HAP-1 (cell line): Measurements from ENCODE around the gene CDHR4.
"Not testable (repeated sequence)": the region's sequence is repeated elsewhere in the genome, so short reads cannot be mapped to it uniquely, and the experiment has no call there.

Source experiments
- DNase-seq, 2 experiments: peaks; one replicate each; pipeline ENCODE4 v3.0.0-alpha.2; 2016 to 2020; ENCODE audit warnings: low spot score in 2 of 2
- H3K27me3 ChIP-seq: fragments of 250-450 bp; sonication (Bioruptor Pico); 2 replicates; pipeline ENCODE4 v1.5.1; 2020; ENCODE audit warnings: low read depth, mild to moderate bottlenecking, moderate library complexity
- H3K36me3 ChIP-seq: fragments of 250-450 bp; sonication (Bioruptor Pico); replicated peaks from 2 replicates; pipeline ENCODE4 v1.5.1; 2020; ENCODE audit warnings: mild to moderate bottlenecking
- H3K4me1 ChIP-seq: fragments of 250-450 bp; sonication (Bioruptor Pico); 2 replicates; pipeline ENCODE4 v1.5.1; 2020; ENCODE audit warnings: mild to moderate bottlenecking
- H3K4me3 ChIP-seq: fragments of 250-450 bp; sonication (Bioruptor Pico); 2 replicates; pipeline ENCODE4 v1.5.1; 2020; ENCODE audit warnings: mild to moderate bottlenecking, moderate library complexity
- H3K9me3 ChIP-seq: fragments of 250-450 bp; sonication (Bioruptor Pico); 2 replicates; pipeline ENCODE4 v1.5.1; 2020; ENCODE audit warnings: mild to moderate bottlenecking, moderate library complexity
- in situ Hi-C: fragments of 300-500 bp; cut with MboI; formaldehyde crosslinking; loops from 3 replicates; pipeline ENCODE4 v1.14.3; 2020; ENCODE audit warnings: low sequenced_read_pairs, inconsistent platforms, mixed read lengths

The CDHR4 gene, protein sequence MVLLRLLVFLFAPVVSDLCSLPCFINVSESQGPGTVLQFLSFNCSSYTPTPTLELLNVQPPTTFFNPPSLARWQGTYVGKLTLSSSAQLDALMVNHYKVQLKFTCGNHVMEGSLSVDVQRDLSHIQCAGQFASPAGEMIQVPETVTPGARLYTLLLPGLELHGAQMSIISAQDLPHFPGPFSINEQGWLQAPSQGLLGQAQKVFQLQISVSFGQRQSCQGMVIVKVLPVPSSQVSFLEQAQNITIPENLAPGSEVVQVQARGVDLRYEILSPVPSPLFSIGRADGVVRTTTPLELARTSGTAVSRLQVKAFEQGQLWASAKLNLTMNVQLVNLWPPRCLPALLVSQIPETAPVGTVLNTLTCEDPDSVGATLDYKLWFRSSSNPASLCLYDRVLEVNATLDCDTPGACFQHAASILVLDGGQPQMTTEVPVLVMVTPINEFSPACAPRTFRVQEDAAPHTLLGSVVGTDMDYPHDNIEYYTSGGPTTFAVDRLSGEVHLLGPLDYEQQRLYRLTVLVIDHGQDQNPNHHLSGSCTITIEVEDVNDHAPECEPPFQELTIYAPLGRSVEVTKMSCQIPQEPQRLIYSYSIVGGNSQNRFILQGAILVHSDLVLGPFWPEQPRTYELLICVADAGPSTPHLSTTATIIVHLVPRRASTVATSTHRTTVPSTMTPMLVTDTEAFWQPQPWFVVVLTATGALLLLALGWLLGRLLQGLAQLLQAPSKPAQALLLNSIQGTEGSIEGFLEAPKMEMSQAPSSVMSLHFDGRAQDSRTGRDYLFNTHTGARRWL

DNA sequence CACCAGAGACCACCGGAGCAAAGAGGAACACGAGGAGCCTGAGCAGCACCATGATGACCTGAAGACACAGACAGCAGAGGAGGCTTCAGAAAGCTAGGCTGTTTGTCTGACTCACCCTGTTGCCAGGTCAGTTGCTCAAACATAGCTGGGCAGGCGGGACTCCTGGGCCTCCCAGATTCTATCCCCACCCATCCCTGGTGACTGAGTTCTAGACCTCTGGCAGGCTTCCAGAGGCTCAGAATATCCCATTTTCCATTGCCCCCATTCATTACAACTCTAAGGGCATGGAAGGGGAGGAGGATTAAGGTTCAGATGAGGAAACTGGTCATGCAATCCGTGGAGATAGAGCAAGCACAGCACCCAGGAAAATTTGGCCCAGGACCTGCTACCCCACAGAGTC is at the start of gene CDHR4:
Gene CDHR4, minus strand, starts transcription at position 113 of the 400 bp plus-strand sequence. Its CDS starts 61 bp downstream, at position 52.
- Histone ChIP-seq H3K4me3 (no peak within 1 kb of the TSS), H3K4me1 (no peaks in the 10 kb centered on the region), H3K36me3 (no peaks in the 10 kb centered on the region), H3K27me3 (no peaks in the 10 kb centered on the region), H3K9me3 (no peaks in the 10 kb centered on the region)
- DNase-seq: peak in 1 of 2 experiments; percentile 22
- in situ Hi-C loops: no loop called here

DNA sequence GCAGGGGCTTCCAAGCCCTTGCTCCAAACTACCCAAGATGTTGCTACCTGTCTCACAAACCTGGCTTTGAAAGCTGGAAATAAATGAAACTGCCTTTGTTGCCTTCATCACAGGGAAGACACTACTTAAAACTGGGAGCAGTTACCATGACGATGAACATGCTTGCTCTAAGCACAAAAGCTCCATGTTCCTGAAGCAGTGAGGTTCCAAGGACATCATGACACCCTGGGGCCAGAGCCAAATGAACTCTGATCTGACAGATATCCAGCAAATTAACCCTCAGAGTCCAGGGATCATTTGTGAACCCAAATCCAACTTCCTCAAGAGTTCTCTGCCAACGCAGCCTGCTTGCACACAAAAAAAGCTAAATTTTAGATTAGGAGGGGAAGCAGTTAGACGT is 46.0 kb upstream of the CDHR4 start:
- Histone ChIP-seq H3K9me3 (no peaks in the 10 kb centered on the region), H3K36me3 (peaks cover 45% of the 10 kb centered on the region), H3K4me1 (no peaks in the 10 kb centered on the region), H3K27me3 (no peaks in the 10 kb centered on the region), H3K4me3 (no peak overlapping the region)
- in situ Hi-C loops: loop anchor here (25.0 kb wide), 1 partner anchor 308 kb away; no protein-coding TSS in a partner anchor
- no peak for DNase-seq

- no peak for DNase-seq
- Histone ChIP-seq H3K27me3 (no peaks in the 10 kb centered on the region), H3K4me3 (no peak overlapping the region), H3K4me1 (no peaks in the 10 kb centered on the region), H3K9me3 (no peaks in the 10 kb centered on the region), H3K36me3 (peaks cover 50% of the 10 kb centered on the region)
- in situ Hi-C loops: loop anchor here (25.0 kb wide), 1 partner anchor 307 kb away; no protein-coding TSS in a partner anchor
These were observed 45.0 kb upstream of the CDHR4 start for GRCh38 chr3:49844464-49845183.

GRCh38 chr3:49842843-49843517 is 43.3 kb upstream of the CDHR4 start:
- no peak for DNase-seq
- Histone ChIP-seq H3K36me3 (peaks cover 58% of the 10 kb centered on the region), H3K27me3 (no peaks in the 10 kb centered on the region), H3K9me3 (no peaks in the 10 kb centered on the region), H3K4me1 (no peaks in the 10 kb centered on the region), H3K4me3 (no peak overlapping the region)
- in situ Hi-C loops: loop anchor here (25.0 kb wide), 1 partner anchor 306 kb away; no protein-coding TSS in a partner anchor

DNA sequence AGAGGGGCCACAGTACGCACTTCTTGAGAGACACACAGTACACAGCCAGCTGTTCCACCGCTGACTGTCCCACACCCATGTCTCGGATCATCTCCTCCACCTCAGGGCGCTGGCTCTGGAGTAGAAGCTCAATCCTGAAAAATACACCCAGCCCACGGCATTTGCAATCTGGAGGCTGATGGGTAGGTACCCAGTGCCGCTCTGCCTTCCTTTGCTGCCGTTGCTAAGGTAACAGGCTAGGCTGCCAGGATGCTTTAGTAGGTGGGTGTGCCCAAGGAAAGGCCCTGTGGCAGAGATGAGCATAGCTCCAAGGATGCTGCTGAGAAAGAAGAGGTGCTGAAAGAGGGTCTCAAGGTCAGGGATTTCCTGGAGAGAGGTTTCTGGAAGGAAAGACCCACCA is 42.1 kb upstream of the CDHR4 start:
- in situ Hi-C loops: loop anchor here (25.0 kb wide), 1 partner anchor 305 kb away; no protein-coding TSS in a partner anchor
- Histone ChIP-seq H3K27me3 (no peaks in the 10 kb centered on the region), H3K4me3 (no peak overlapping the region), H3K36me3 (peaks cover 61% of the 10 kb centered on the region), H3K4me1 (no peaks in the 10 kb centered on the region), H3K9me3 (no peaks in the 10 kb centered on the region)
- no peak for DNase-seq

DNA sequence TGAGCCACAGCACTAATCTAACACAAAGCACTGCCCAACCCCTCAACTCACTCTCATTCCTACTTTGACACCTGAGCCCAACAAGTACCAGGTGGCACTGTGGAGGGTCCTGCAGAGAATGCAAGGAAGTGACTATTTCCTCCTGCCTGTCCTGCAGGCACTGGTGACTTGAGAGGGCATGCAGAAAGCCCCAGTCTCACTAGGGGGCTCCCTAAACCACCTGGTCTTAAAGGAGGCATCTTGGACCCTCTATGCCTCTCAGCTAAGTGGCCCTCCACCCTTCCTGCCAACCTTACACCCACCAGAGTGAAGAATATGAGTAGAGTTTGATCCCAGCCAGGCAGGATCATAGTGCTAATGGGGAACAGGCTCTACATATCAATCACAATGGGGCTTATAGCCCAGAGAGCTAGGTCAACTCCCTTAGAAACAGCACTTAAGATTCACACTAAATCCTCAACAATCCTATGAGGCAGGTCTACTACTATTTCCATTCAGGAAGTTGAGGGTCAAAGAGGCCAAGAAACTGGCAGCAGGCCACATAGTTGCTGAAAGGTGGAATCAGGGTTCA is 41.5 kb upstream of the CDHR4 start:
- Histone ChIP-seq H3K36me3 (peaks cover 61% of the 10 kb centered on the region), H3K4me3 (no peak overlapping the region), H3K9me3 (no peaks in the 10 kb centered on the region), H3K4me1 (no peaks in the 10 kb centered on the region), H3K27me3 (no peaks in the 10 kb centered on the region)
- in situ Hi-C loops: loop anchor here (25.0 kb wide), 1 partner anchor 304 kb away; no protein-coding TSS in a partner anchor
- DNase-seq: peak; percentile 4 to 40

GRCh38 chr3:49840388-49840787 is 40.7 kb upstream of the CDHR4 start:
- in situ Hi-C loops: loop anchor here (25.0 kb wide), 1 partner anchor 303 kb away; no protein-coding TSS in a partner anchor
- no peaks in the 10 kb centered on the region for H3K9me3 ChIP-seq
- peaks cover 57% of the 10 kb centered on the region for H3K36me3 ChIP-seq
- no peak for DNase-seq
- H3K4me1 ChIP-seq: no peaks in the 10 kb centered on the region
- H3K4me3 ChIP-seq: no peak overlapping the region
- no peaks in the 10 kb centered on the region for H3K27me3 ChIP-seq

- peak; percentile 44 to 84 for DNase-seq
- in situ Hi-C loops: loop anchor here (25.0 kb wide), 1 partner anchor 302 kb away; no protein-coding TSS in a partner anchor
- Histone ChIP-seq H3K4me3 (no peak overlapping the region), H3K4me1 (no peaks in the 10 kb centered on the region), H3K36me3 (peaks cover 57% of the 10 kb centered on the region), H3K27me3 (no peaks in the 10 kb centered on the region), H3K9me3 (no peaks in the 10 kb centered on the region)
These were observed 39.6 kb upstream of the CDHR4 start for GRCh38 chr3:49839193-49839809.

GRCh38 chr3:49831341-49831740 is 31.7 kb upstream of the CDHR4 start:
- peaks cover 59% of the 10 kb centered on the region for H3K36me3 ChIP-seq
- no peaks in the 10 kb centered on the region for H3K27me3 ChIP-seq

DNA sequence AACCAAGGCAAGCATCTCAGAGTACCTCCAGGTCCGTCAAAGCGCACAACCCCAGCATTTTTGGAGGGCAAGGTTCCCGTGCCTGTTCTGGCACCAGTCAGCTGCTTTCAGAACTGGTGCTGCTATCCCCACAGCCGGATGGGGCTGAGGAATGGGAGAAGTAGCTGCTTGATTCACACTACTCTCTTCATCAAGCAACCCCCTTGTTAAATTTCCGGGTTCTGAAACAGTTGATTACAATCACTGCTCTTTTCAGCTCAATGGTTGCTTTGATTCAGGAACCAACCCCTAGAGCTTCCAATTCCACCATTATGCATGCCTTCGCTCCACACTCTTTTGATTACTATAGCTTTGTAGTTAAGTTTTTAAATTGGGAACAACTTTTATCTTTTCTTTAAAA is 26.3 kb upstream of the CDHR4 start:
- H3K4me1 ChIP-seq: no peaks in the 10 kb centered on the region; the same call in 1 of the 2 replicates
- H3K27me3 ChIP-seq: no peaks in the 10 kb centered on the region
- peaks cover 28% of the 10 kb centered on the region for H3K36me3 ChIP-seq
- H3K9me3 ChIP-seq: no peaks in the 10 kb centered on the region
- DNase-seq: no peak
- no peak overlapping the region for H3K4me3 ChIP-seq
- in situ Hi-C loops: loop anchor here (25.0 kb wide), 1 partner anchor 289 kb away; no protein-coding TSS in a partner anchor

More at GRCh38 chr3:49831341-49831740, 31.7 kb upstream of the CDHR4 start:
- Histone ChIP-seq H3K4me3 (no peak overlapping the region), H3K9me3 (no peaks in the 10 kb centered on the region), H3K4me1 (no peaks in the 10 kb centered on the region)
- in situ Hi-C loops: loop anchor here (5.0 to 25.0 kb wide), 2 partner anchors 129 to 294 kb away; no protein-coding TSS in a partner anchor
- no peak for DNase-seq

DNA sequence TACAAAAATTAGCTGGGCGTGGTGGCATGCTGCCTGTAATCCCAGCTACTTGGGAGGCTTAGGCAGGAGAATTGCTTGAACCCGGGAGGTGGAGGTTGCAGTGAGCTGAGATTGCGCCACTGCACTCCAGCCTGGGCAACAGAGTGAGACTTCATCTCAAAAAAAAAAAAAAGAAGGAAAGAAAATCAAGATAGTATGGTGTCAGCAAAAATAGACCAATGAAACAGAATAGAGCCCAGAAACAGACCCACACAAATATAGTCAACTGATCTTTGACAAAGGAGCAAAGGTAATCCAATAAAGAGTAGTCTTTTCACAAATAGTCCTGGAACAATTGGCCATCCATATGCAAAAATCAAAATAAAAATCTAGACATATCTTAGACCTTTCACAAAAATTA is 23.5 kb upstream of the CDHR4 start:
- in situ Hi-C loops, H3K27me3 ChIP-seq, H3K4me1 ChIP-seq, H3K4me3 ChIP-seq, H3K9me3 ChIP-seq, DNase-seq, H3K36me3 ChIP-seq: not testable (repeated sequence)

DNA sequence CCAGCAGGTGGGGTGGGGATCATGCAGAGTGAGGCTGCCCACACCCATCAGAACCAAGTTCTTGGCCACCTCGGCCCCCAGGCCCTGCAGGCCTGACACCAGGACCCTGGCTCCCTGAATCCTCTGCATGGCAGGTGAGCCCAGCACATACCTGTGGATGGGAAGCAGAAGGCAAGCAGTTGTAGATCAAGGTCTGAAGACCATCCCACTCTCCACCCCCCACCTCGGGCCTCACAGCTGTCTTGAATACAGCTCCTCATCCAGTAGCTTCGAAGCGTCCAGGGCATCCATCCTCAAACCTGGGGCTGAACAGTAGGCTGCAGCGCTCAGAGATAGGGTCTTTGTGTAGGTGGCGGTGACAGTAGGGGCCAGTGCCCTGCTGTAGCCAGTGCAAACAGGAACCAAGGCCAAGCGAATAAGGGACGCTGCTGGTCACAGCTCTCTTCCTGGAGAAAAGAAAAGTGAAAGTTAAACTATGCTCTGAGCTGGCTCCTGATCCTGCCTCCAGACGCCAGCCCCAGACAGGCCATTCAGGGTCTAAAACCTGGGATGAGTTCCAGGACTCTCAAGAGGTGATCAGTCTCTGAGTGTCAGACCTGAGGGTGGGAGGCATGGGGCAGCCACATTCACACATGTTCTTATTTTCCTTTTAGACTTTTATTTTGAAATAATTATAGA is 14.0 kb upstream of the CDHR4 start, which contains the start of gene UBA7:
Gene UBA7, minus strand, starts transcription at position 457 of the 678 bp plus-strand sequence. Its CDS starts 166 bp downstream, at position 291.
- no peak within 1 kb of the TSS for H3K4me3 ChIP-seq
- no peak for DNase-seq
- H3K4me1 ChIP-seq: no peaks in the 10 kb centered on the region
- no peaks in the 10 kb centered on the region for H3K27me3 ChIP-seq
- H3K36me3 ChIP-seq: no peaks in the 10 kb centered on the region
- no peaks in the 10 kb centered on the region for H3K9me3 ChIP-seq
- in situ Hi-C loops: no loop called here
